ENCODE measurements around the gene CYP21A2.
A peak's percentile ranks its signal among the peaks of the same experiment; 100 is the strongest.
"Not testable (repeated sequence)": the region's sequence is repeated elsewhere in the genome, so short reads cannot be mapped to it uniquely, and the experiment has no call there.

CYP21A2 gene

DNA sequence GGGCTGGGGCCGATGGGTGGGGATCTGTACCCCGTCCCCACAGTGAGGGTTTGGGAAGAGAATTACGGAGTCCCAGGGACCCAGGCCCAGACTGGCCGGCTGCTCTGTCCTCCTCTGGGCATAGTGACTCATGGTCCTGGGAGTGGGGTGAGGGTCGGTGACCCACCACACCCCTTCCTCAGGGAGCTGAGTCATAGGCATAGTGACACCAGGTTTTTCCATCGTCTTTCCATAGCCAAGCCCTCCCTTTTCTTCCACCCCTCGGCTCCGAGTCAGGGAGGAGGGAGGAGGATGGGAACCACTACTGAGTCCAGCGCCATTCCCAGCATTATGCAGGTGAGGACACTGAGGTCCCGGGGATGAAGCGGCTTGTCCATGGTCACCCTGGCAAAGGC is 8.9 kb downstream of the CYP21A2 start:
- peak; percentile 22 for DNase-seq (ENCODE audit: extremely low read depth, low read depth)
- TF ChIP-seq, protein P1, sequence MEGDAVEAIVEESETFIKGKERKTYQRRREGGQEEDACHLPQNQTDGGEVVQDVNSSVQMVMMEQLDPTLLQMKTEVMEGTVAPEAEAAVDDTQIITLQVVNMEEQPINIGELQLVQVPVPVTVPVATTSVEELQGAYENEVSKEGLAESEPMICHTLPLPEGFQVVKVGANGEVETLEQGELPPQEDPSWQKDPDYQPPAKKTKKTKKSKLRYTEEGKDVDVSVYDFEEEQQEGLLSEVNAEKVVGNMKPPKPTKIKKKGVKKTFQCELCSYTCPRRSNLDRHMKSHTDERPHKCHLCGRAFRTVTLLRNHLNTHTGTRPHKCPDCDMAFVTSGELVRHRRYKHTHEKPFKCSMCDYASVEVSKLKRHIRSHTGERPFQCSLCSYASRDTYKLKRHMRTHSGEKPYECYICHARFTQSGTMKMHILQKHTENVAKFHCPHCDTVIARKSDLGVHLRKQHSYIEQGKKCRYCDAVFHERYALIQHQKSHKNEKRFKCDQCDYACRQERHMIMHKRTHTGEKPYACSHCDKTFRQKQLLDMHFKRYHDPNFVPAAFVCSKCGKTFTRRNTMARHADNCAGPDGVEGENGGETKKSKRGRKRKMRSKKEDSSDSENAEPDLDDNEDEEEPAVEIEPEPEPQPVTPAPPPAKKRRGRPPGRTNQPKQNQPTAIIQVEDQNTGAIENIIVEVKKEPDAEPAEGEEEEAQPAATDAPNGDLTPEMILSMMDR (IDR thresholded peaks at IDR 0.05; ENCODE audit: low read depth, low read length): no peak

DNA sequence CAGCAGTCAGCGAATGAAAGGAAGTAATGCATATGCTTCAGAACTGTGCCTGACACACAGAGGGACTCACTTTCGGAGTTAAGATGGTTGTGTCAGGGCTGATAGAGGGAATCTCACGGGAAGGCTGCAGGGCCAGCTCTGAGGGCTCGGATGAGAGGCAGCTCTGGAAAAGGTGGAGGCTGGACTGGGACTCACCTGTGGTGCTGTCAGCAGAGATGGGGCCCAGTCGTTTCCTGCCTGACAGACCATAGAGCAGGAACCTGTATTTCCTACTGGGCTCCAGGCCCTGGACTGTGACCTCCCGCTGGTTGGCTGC is 9.3 kb downstream of the CYP21A2 start:
- TF ChIP-seq, protein P1 (IDR thresholded peaks at IDR 0.05; ENCODE audit: low read depth, low read length): no peak
- no peak for DNase-seq (ENCODE audit: extremely low read depth, low read depth)

DNA sequence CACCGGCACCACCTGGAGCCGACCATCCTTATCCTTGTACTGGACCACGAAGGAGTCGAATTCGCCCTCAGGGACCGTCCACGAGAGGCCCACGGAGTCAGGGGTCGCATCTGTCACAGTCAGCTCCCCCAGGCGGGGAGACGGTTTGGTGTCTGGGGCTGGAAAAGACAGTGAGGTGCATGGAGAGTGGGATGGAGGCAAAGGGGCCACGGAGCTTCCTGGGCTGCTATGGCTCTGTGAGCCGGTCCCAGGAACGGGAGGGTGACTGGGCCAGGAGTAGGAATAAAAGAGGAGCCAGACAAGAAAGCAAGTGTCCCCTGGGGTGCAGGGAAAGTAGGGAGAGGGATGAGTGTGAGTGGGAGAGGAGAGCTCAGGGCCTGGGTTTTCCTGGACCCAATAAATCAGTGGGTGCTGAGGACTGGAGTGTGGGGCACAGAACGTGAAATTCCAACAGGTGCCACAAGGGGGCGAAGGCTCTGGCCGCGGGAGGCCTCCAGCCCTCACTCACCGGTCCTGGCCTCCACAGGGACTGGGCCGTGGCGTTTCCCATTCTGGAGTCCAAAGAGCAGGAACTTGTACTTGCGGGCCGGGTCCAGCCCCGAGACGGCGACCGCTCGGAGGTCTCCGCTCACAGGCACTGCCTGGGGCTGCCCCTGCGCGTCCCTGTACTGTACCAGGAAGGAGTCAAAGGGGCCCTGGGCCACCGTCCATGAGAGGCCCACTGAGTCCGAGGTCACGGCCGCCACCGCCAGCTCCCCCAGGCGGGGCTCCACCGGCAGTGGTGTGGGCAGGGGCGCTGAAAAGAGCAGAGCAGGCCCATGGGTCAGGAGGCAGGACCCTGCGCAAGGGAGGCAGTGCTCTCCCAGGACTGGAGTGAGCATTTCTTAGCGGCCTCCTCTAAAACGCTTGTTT is 9.9 kb downstream of the CYP21A2 start:
- DNase-seq (ENCODE audit: extremely low read depth, low read depth): no peak
- TF ChIP-seq, protein P1 (IDR thresholded peaks at IDR 0.05; ENCODE audit: low read depth, low read length): peak; percentile 75

DNA sequence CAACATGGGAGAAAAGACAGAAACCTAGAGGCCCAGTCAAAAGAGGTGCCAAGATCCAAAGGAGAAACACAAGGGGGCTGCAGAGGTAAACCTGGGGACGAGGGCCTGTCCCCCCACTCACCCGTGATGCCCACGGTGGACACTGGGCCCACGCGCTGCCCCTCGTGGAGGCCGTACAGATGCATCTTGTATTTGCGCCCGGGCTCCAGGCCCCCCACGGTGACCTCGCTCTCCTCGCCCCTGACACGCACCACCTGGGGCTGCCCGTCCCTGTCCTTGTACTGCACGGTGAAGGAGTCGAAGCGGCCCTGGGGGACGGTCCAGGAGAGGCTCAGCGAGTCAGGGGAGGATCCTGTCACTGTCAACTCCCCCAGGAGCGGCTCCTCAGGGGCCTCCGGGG is 10.9 kb downstream of the CYP21A2 start:
- not testable (repeated sequence) for DNase-seq (ENCODE audit: extremely low read depth, low read depth)

DNA sequence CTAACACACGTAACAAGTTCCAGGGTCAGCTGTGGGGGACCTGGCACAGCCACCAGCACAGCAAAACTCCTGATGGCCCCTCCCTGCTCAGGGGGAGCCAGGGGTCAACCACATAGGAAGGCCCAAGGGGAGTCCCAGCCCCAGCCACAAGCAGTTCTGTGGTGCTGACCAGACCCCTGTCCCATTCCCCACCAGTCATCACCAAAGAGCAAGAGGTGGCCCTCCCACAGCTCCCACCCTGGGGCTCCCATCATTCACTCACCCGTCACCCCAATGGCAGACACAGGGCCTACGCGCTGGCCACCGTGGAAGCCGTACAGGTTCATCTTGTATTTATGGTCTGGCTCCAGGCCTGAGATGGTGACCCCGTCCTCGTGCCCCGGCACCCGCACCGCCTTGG is 11.5 kb downstream of the CYP21A2 start:
- not testable (repeated sequence) for DNase-seq (ENCODE audit: extremely low read depth, low read depth)

DNA sequence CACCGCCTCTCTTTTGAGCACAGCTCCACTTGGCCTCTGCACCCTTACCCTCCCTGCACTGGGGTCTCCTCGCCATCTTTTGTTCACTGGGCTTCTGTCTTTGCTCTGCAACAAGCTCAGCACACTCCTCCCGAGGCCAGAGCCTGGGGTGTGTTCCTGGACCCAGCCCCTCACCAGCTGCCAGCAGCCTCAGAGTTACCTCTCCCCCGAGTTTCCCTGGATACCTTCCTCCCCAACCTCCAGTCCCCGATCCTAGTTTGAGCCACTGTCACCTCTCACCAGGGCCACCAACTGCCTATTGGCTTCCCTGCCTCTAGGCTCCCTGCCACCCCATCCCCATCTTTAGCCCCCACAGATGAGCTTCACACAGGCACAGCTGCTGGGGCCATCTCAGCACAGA is 12.3 kb downstream of the CYP21A2 start:
- no peak for DNase-seq (ENCODE audit: extremely low read depth, low read depth)
- TF ChIP-seq, protein P1 (IDR thresholded peaks at IDR 0.05; ENCODE audit: low read depth, low read length): no peak

DNA sequence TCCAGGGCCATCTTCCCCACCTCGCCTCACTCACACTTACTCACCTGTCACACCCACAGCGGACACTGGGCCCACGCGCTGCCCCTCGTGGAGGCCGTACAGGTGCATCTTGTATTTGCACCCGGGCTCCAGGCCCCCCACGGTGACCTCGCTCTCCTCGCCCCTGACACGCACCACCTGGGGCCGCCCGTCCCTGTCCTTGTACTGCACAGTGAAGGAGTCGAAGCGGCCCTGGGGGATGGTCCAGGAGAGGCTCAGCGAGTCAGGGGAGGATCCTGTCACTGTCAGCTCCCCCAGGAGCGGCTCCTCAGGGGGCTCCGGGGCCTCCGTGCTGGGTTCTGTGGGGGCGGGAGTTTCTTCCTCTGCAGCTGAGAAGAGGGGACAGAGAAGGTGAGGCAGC is 14.4 kb downstream of the CYP21A2 start:
- DNase-seq (ENCODE audit: extremely low read depth, low read depth): not testable (repeated sequence)

DNA sequence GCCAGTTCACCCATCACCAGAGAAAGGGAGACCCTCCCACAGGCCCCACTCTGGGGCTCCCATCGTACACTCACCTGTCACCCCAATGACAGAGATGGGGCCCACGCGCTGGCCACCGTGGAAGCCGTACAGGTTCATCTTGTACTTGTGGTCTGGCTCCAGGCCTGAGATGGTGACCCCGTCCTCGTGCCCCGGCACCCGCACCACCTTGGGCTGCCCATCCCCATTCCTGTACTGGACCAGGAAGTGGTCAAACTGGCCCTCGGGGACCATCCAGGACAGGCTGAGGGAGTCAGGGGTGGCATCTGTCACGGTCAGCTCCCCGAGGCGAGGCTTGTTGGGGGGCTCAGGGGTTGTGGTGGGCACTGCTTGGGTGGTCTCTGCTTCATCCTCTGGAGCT is 15.1 kb downstream of the CYP21A2 start:
- DNase-seq (ENCODE audit: extremely low read depth, low read depth): not testable (repeated sequence)

DNA sequence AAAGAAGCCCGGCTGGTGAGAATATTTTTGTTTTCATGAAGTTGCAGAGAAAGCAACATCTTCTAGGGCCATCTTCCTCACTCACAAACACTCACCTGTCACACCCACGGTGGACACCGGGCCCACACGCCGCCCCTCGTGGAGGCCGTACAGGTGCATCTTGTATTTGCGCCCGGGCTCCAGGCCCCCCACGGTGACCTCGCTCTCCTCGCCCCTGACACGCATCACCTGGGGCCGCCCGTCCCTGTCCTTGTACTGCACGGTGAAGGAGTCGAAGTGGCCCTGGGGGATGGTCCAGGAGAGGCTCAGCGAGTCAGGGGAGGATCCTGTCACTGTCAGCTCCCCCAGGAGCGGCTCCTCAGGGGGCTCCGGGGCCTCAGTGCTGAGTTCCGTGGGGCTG is 17.5 kb downstream of the CYP21A2 start:
- not testable (repeated sequence) for DNase-seq (ENCODE audit: extremely low read depth, low read depth)

DNA sequence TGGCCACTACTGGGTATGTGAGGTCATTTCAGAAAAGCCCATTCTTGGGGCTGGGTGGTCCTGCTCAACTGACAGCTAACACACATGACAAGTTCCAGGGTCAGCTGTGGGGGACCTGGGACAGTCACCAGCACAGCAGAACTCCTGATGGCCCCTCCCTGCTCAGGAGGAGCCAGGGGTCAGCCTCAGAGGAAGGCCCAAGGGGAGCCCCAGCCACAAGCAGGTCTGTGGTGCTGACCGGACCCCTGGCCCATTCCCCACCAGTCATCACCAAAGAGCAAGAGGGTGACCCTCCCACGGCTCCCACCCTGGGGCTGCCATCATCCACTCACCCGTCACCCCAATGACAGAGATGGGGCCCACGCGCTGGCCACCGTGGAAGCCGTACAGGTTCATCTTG is 18.0 kb downstream of the CYP21A2 start:
- TF ChIP-seq, protein P1 (IDR thresholded peaks at IDR 0.05; ENCODE audit: low read depth, low read length): no peak
- no peak for DNase-seq (ENCODE audit: extremely low read depth, low read depth)

Measured in AG09319 (cell line).